Measurements from ENCODE around the gene UVSSA.

- TF ChIP-seq POLR2A (IDR thresholded peaks at IDR 0.05) (no peak), POLR2AphosphoS5 (IDR thresholded peaks at IDR 0.05; ENCODE audit: insufficient read depth in 1 of 2, low read depth in 1 of 2) (no peak)
Observed at GRCh38 chr4:1338752-1339414, 8.1 kb upstream of the UVSSA start.

Data from vagina (tissue), 2 donors.